Rectal smooth muscle tissue (tissue), 1 donor: ENCODE data around the gene HDAC4.
"Not testable (repeated sequence)": the region's sequence is repeated elsewhere in the genome, so short reads cannot be mapped to it uniquely, and the experiment has no call there.

Experiments used
- H3K27ac ChIP-seq: one replicate; pipeline ENCODE4 v1.7.0; 2013; ENCODE audit warnings: low read depth, low read length, inconsistent platforms
- H3K27me3 ChIP-seq: one replicate; pipeline ENCODE4 v1.7.0; 2013; ENCODE audit warnings: low read length; ENCODE audit not compliant: control insufficient read depth, insufficient read depth
- H3K36me3 ChIP-seq: one replicate; pipeline ENCODE4 v1.7.0; 2013; ENCODE audit warnings: low read length; ENCODE audit not compliant: control insufficient read depth, insufficient read depth
- H3K4me1 ChIP-seq: one replicate; pipeline ENCODE4 v1.7.0; 2013; ENCODE audit warnings: low read length; ENCODE audit not compliant: control insufficient read depth, insufficient read depth
- H3K4me3 ChIP-seq: one replicate; pipeline ENCODE4 v1.7.0; 2013; ENCODE audit warnings: low read length
- H3K9ac ChIP-seq: one replicate; pipeline ENCODE4 v1.7.0; 2013; ENCODE audit warnings: low read length

The HDAC4 gene

DNA sequence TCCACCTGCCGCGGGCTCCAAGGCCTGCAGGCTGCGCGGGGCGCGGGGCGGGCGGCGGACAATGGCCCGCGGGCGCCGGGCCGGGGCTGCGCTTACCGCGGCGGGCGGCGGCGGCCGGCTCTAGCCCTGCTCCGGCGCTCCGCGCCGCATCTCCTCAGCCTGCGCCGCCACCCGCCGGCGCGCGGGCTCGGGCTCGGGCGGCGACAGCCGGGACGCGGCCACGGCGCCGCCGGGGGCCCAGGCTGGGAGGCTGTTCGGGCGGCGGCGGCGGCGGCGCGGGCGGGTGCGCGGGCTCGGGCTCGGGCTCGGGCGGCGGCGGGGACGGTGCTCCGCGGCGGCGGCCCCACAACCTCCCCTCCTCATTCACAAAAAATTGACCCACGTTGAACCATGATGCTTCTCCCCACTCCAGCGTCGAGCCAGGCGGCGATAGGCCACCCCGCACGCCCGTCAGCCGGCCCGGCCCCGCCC is at the start of gene HDAC4:
Gene HDAC4, minus strand, starts transcription at position 425 of the 471 bp plus-strand sequence. CDS start 48,321 bp downstream, outside the sequence.
- Histone ChIP-seq H3K4me1 (peaks cover 22% of the 10 kb centered on the region), H3K4me3 (peak within 1 kb of the TSS; percentile 98), H3K27me3 (no peaks in the 10 kb centered on the region), H3K36me3 (no peaks in the 10 kb centered on the region), H3K27ac (peak within 1 kb of the TSS; percentile 100), H3K9ac (peak within 1 kb of the TSS; percentile 100)

DNA sequence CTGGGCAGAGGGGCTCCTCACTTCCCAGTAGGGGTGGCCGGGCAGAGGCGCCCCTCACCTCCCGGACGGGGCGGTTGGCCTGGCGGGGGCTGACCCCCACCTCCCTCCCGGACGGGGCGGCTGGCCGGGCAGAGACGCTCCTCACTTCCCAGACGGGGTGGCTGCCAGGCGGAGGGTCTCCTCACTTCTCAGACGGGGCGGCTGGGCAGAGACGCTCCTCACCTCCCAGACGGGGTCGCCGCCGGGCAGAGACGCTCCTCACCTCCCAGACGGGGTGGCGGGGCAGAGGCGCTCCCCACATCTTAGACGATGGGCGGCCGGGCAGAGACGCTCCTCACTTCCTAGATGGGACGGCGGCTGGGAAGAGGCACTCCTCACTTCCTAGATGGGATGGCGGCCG is 48.6 kb upstream of the HDAC4 start:
- H3K4me3 ChIP-seq, H3K36me3 ChIP-seq, H3K27ac ChIP-seq, H3K9ac ChIP-seq, H3K27me3 ChIP-seq, H3K4me1 ChIP-seq: not testable (repeated sequence)

GRCh38 chr2:239445771-239446524 is 45.1 kb upstream of the HDAC4 start:
- H3K4me1 ChIP-seq, result peaks cover 4% of the 10 kb centered on the region
- no peak overlapping the region for H3K9ac ChIP-seq
- no peaks in the 10 kb centered on the region for H3K36me3 ChIP-seq
- no peaks in the 10 kb centered on the region for H3K27me3 ChIP-seq
- no peak overlapping the region for H3K27ac ChIP-seq
- H3K4me3 ChIP-seq, result no peak overlapping the region

DNA sequence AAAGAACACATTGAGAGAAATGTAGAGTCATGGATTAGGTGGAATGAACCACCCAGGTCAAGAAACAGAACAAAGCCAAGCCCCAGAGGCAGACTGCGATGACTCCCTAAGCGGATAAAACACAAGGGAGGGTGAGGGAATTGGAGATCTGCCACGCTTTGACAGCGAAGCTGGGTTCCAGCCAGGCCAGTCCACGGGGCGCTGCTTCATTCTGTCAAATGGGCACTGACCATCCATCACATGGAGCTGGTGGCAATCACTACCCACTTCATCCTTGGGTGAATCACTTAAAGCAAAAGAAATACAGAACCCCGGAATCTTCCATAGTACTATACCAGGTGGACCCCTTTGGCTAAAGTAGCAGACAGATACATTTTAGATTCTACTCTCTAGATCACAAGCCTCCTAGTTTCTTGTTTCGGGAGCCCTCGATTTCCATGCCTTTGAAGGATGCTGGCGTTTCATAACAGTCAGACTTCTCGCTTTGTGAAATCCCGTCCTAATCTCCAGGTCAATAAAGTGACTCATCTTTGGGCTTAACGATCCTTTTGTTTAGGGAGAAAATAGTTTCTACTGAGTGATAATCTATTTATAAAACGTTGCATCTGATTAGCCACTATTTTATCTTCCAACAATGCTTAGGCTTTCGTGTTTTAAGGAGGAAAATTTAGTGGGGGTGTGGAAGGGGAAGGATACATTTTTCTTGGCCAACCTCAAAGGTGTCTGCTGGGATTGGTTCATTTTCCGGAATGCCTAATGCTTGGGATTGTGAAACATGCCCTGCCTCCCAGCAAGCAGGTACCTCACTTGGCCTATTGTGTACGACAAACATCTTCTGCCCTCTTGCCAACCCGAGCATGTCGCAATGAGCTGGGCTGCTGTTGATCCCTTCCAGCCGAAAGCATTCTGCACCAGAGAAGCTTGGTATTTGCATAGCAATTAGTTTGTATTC is 44.1 kb upstream of the HDAC4 start:
- Histone ChIP-seq H3K9ac (no peak overlapping the region), H3K4me1 (peaks cover 4% of the 10 kb centered on the region), H3K27ac (no peak overlapping the region), H3K36me3 (no peaks in the 10 kb centered on the region), H3K4me3 (no peak overlapping the region), H3K27me3 (no peaks in the 10 kb centered on the region)

DNA sequence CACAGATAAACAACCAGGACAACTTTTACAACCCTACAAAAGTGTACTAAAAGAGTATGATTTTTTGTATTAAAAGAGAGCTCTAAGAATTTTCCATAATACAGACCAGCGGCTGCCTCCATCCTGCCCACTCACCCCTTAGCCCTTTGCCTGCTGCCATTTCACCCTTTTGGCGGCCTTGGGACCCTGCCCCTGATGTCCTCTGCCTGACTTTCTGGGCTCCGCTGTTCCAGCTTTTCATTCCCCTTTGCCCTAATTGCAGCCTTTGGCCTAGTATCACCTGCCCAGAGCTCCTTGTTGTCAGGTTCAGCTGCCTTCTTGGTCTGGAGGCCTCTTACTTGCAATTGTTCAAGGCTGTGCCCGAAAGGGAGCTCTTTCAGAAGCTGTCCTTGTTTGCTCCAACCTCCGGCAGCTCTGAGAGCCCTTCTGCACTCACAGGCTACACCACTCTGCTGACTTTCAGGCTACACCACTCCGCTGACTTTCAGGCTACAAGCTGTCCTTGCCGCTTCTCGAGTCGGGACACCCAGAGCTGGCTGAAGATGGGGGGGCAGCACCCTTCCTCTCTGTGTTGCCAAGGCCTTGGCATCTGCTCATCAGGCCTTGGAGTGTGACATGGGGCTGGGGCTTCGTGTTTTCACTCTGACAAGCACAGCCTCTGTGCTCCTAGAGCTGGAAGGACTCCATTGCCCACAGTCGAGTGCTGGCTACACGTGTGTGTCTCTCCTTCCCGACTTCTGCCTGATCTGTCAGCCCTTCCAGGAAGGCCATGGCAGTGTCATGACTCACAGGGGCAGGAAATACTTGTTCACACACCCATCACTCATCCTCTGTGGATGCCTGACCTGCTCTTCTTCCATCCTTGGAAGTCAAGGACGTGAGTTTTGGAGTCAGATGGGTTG is 43.1 kb upstream of the HDAC4 start:
- H3K27ac ChIP-seq, result no peak overlapping the region
- no peak overlapping the region for H3K4me3 ChIP-seq
- H3K27me3 ChIP-seq, result no peaks in the 10 kb centered on the region
- H3K9ac ChIP-seq, result no peak overlapping the region
- no peaks in the 10 kb centered on the region for H3K36me3 ChIP-seq
- H3K4me1 ChIP-seq, result peaks cover 4% of the 10 kb centered on the region

- Histone ChIP-seq H3K27me3 (peaks cover 2% of the 10 kb centered on the region), H3K4me1 (peaks cover 4% of the 10 kb centered on the region), H3K36me3 (no peaks in the 10 kb centered on the region), H3K9ac (no peak overlapping the region), H3K4me3 (no peak overlapping the region), H3K27ac (no peak overlapping the region)
Measured at GRCh38 chr2:239443102-239443620, 42.3 kb upstream of the HDAC4 start.

DNA sequence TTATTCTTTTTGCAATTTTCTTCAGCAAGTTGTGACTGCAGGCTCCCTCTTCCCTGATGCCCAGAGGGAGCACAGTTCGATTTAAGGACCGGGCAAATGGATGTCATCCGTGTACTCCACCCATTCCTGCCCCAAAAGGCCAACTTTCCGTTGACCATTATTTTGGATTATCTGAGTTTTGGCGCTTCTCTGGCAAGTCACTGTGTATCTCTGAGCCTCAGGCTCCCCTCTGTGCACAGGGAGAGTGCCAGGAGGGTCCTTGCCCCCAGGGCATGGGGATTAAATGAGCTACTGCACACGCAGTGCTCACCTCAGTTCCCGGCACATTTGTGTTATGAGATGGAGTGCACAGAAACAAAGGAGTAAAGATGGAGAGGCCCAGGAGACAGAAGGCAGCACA is 41.4 kb upstream of the HDAC4 start:
- Histone ChIP-seq H3K27ac (no peak overlapping the region), H3K27me3 (peaks cover 2% of the 10 kb centered on the region), H3K9ac (no peak overlapping the region), H3K36me3 (no peaks in the 10 kb centered on the region), H3K4me1 (peaks cover 4% of the 10 kb centered on the region), H3K4me3 (no peak overlapping the region)

- Histone ChIP-seq H3K27ac (no peak overlapping the region), H3K36me3 (no peaks in the 10 kb centered on the region), H3K4me1 (peaks cover 4% of the 10 kb centered on the region), H3K9ac (no peak overlapping the region), H3K4me3 (no peak overlapping the region), H3K27me3 (peaks cover 2% of the 10 kb centered on the region)
Measured at GRCh38 chr2:239441261-239442078, 40.6 kb upstream of the HDAC4 start.

- Histone ChIP-seq H3K4me1 (peaks cover 2% of the 10 kb centered on the region), H3K9ac (no peak overlapping the region), H3K4me3 (peak overlapping the region; percentile 20), H3K27me3 (peaks cover 2% of the 10 kb centered on the region), H3K27ac (no peak overlapping the region), H3K36me3 (no peaks in the 10 kb centered on the region)
Measured at GRCh38 chr2:239440511-239440959, 39.7 kb upstream of the HDAC4 start.

DNA sequence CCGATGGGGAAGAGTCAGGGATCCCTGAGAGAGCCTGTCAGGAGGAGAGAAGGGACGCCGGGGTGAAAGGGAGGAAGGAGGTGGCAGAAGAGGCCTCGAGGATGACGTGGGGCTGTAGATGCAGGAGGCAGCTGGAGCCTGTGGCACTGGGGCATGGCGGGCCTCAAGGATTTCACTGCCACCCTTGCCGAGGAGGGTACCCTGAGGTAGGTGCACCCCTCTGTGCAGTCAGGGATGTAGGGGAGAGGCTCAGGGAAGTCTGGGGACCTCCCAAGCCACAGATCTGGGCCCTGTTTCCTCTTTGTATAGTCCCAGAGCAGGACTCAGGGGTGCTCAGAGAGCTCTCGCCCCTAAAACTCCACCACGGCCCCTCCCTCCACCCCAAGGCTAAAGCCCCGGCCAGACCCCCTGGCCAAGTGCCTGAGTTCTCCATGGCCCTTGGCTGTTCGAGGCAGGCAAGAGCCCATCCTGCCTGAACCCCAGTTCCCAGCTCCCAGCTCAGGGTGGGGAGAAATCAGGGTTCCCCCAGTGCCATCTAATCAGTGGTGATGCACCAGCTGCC is 39.0 kb upstream of the HDAC4 start:
- Histone ChIP-seq H3K4me3 (no peak overlapping the region), H3K36me3 (no peaks in the 10 kb centered on the region), H3K27ac (no peak overlapping the region), H3K4me1 (no peaks in the 10 kb centered on the region), H3K27me3 (peaks cover 2% of the 10 kb centered on the region), H3K9ac (no peak overlapping the region)
